Measurements from ENCODE around the gene MIER2. TPM values are rescaled to one million over a fixed set of nuclear protein-coding genes. Genes with fewer than 3 reads are reported as not detected.

MIER2 gene
- total RNA-seq, 1 donor from 2014 or later, result 39.4 TPM

- H3K27me3 ChIP-seq (ENCODE audit: low read depth), result peaks cover 13% of the 10 kb centered on the region
- ATAC-seq (no peak), DNase-seq (no peak)
- H3K36me3 ChIP-seq, result no peaks in the 10 kb centered on the region
- no peak overlapping the region for H3K27ac ChIP-seq
- H3K9me3 ChIP-seq, result no peaks in the 10 kb centered on the region
- H3K4me3 ChIP-seq, result no peak overlapping the region
- TF ChIP-seq CTCF (IDR thresholded peaks at IDR 0.05), result no peak
- no peaks in the 10 kb centered on the region for H3K4me1 ChIP-seq
- intact Hi-C loops (cut with DNase I), result no loop called here
Measured at GRCh38 chr19:279656-280055, 64.9 kb downstream of the MIER2 start.

- Histone ChIP-seq H3K4me1 (no peaks in the 10 kb centered on the region), H3K27me3 (ENCODE audit: low read depth) (peaks cover 13% of the 10 kb centered on the region), H3K9me3 (no peaks in the 10 kb centered on the region), H3K27ac (no peak overlapping the region), H3K36me3 (no peaks in the 10 kb centered on the region), H3K4me3 (no peak overlapping the region)
- DNase-seq, result no peak
- intact Hi-C loops (cut with DNase I), result no loop called here
- no peak for ATAC-seq
- TF ChIP-seq CTCF (IDR thresholded peaks at IDR 0.05), result no peak
Measured at GRCh38 chr19:279231-279630, 65.4 kb downstream of the MIER2 start.

- intact Hi-C loops (cut with DNase I), result no loop called here
- H3K27me3 ChIP-seq (ENCODE audit: low read depth), result peaks cover 13% of the 10 kb centered on the region
- H3K27ac ChIP-seq, result no peak overlapping the region
- H3K4me3 ChIP-seq, result no peak overlapping the region
- no peaks in the 10 kb centered on the region for H3K4me1 ChIP-seq
- DNase-seq (no peak), ATAC-seq (no peak)
- no peaks in the 10 kb centered on the region for H3K9me3 ChIP-seq
- H3K36me3 ChIP-seq, result no peaks in the 10 kb centered on the region
- TF ChIP-seq CTCF (IDR thresholded peaks at IDR 0.05), result no peak
Measured at GRCh38 chr19:277581-278165, 66.9 kb downstream of the MIER2 start.

GRCh38 chr19:277131-277530 lies 67.5 kb downstream of the MIER2 start:
- TF ChIP-seq CTCF (IDR thresholded peaks at IDR 0.05), result no peak
- no peaks in the 10 kb centered on the region for H3K4me1 ChIP-seq
- H3K27me3 ChIP-seq (ENCODE audit: low read depth), result peaks cover 13% of the 10 kb centered on the region
- H3K27ac ChIP-seq, result no peak overlapping the region
- ATAC-seq (no peak), DNase-seq (no peak)
- H3K9me3 ChIP-seq, result no peaks in the 10 kb centered on the region
- intact Hi-C loops (cut with DNase I), result no loop called here
- H3K4me3 ChIP-seq, result no peak overlapping the region
- no peaks in the 10 kb centered on the region for H3K36me3 ChIP-seq

- no peak overlapping the region for H3K4me3 ChIP-seq
- TF ChIP-seq CTCF (IDR thresholded peaks at IDR 0.05), result no peak
- H3K27ac ChIP-seq, result no peak overlapping the region
- no peak for ATAC-seq
- no peaks in the 10 kb centered on the region for H3K4me1 ChIP-seq
- no peaks in the 10 kb centered on the region for H3K36me3 ChIP-seq
- H3K27me3 ChIP-seq (ENCODE audit: low read depth), result peaks cover 13% of the 10 kb centered on the region
- H3K9me3 ChIP-seq, result no peaks in the 10 kb centered on the region
- DNase-seq, result no peak
- intact Hi-C loops (cut with DNase I), result no loop called here
Measured at GRCh38 chr19:275958-276646, 68.5 kb downstream of the MIER2 start.

Measured in lower lobe of right lung (tissue), 2 donors.